PC-9 (cell line): ENCODE results near the gene TACSTD2.

Source experiments
- CTCF ChIP-seq: fragments of 200-600 bp; sonication (generic); conservative IDR thresholded peaks from 2 replicates; pipeline ENCODE4 v1.6.1; 2017; ENCODE audit warnings: mixed run types, antibody characterized with exemption, mild to moderate bottlenecking, moderate library complexity
- EZH2 ChIP-seq: fragments of 200-600 bp; sonication (generic); IDR thresholded peaks from 2 replicates; pipeline ENCODE4 v1.8.0; 2017; ENCODE audit warnings: antibody characterized with exemption, low read depth

GRCh38 chr1:58574816-58575215 lies 2.2 kb downstream of the TACSTD2 start:
- no peak for TF ChIP-seq CTCF
- no peak for TF ChIP-seq EZH2
